ENCODE measurements around the gene PGP. TPM values are rescaled to one million over a fixed set of nuclear protein-coding genes. Genes with fewer than 3 reads are reported as not detected.

PGP gene
- total RNA-seq, 1 donor from 2014 or later, result 13.3 TPM

- Histone ChIP-seq H3K27ac (peak overlapping the region; percentile 67), H3K36me3 (peaks cover 37% of the 10 kb centered on the region), H3K9me3 (no peaks in the 10 kb centered on the region), H3K4me1 (peaks cover 28% of the 10 kb centered on the region), H3K27me3 (ENCODE audit: low read depth) (no peaks in the 10 kb centered on the region), H3K4me3 (no peak overlapping the region)
- intact Hi-C loops (cut with DNase I), result no loop called here
- TF ChIP-seq CTCF (IDR thresholded peaks at IDR 0.05), result no peak
- no peak for ATAC-seq
- DNase-seq, result peak; percentile 45
These were observed 2.7 kb downstream of the PGP start for GRCh38 chr16:2211923-2212347.

- peaks cover 40% of the 10 kb centered on the region for H3K4me1 ChIP-seq
- TF ChIP-seq CTCF (IDR thresholded peaks at IDR 0.05), result no peak
- intact Hi-C loops (cut with DNase I), result no loop called here
- peaks cover 40% of the 10 kb centered on the region for H3K36me3 ChIP-seq
- H3K27ac ChIP-seq, result no peak within 1 kb of the TSS
- H3K27me3 ChIP-seq (ENCODE audit: low read depth), result no peaks in the 10 kb centered on the region
- ATAC-seq, result no peak
- H3K4me3 ChIP-seq, result no peak within 1 kb of the TSS
- DNase-seq, result peak; percentile 43
- no peaks in the 10 kb centered on the region for H3K9me3 ChIP-seq
These were observed 4.0 kb downstream of the PGP start, which contains the start of gene BRICD5 for GRCh38 chr16:2210386-2211365. Gene BRICD5, minus strand, starts transcription at chr16:2210863. Its CDS starts 30 bp downstream, at chr16:2210833.

GRCh38 chr16:2210009-2210332 lies 4.7 kb downstream of the PGP start:
- Histone ChIP-seq H3K27me3 (ENCODE audit: low read depth) (no peaks in the 10 kb centered on the region), H3K9me3 (no peaks in the 10 kb centered on the region), H3K27ac (no peak overlapping the region), H3K4me3 (no peak overlapping the region), H3K4me1 (peaks cover 40% of the 10 kb centered on the region), H3K36me3 (peaks cover 40% of the 10 kb centered on the region)
- no peak for TF ChIP-seq CTCF (IDR thresholded peaks at IDR 0.05)
- intact Hi-C loops (cut with DNase I), result no loop called here
- DNase-seq (no peak), ATAC-seq (no peak)

DNA sequence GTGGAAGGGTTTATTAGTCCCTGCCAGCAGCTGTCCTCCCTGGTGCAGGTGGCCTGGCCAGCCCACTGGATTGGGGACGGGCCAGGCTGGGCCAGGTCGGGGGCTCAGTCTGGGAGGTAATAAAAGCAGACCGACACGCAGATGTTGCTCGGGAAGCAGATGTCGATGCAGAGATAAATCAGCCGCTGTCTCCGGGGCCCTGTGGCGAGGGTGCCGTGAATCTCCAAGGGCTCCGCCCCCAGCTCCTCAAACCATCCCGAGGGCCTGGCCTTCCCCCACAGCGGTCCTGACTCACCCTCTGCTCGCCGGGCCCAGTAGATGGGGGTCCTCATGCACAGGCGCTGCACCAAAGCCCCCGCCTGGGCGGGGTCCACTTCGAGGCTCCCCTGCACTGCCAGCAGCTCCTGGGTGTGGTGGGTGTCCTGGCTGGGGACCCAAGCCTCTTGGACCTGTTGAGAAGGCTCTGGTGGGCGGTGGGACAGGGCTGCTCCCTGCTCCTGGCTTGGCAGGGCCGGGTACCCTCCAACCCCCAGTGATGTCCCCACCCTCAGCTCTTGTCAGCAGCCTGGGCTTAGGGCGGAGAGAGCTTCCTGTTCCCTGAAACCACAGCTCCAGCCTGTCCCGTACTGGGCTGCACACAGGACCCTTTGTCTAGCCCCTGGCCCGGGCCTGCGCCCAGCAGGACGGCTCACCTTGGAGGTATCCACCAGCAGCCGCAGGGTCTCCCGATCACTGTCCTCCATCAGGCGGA lies 5.2 kb downstream of the PGP start:
- Histone ChIP-seq H3K4me3 (no peak overlapping the region), H3K4me1 (peaks cover 45% of the 10 kb centered on the region), H3K27me3 (ENCODE audit: low read depth) (no peaks in the 10 kb centered on the region), H3K9me3 (no peaks in the 10 kb centered on the region), H3K36me3 (peaks cover 40% of the 10 kb centered on the region), H3K27ac (no peak overlapping the region)
- no peak for TF ChIP-seq CTCF (IDR thresholded peaks at IDR 0.05)
- peak; percentile 45 for DNase-seq
- intact Hi-C loops (cut with DNase I), result no loop called here
- no peak for ATAC-seq

- no peak overlapping the region for H3K27ac ChIP-seq
- intact Hi-C loops (cut with DNase I), result no loop called here
- ATAC-seq (no peak), DNase-seq (no peak)
- no peak for TF ChIP-seq CTCF (IDR thresholded peaks at IDR 0.05)
- H3K4me1 ChIP-seq, result peaks cover 44% of the 10 kb centered on the region
- H3K36me3 ChIP-seq, result peaks cover 40% of the 10 kb centered on the region
- H3K4me3 ChIP-seq, result no peak overlapping the region
- no peaks in the 10 kb centered on the region for H3K9me3 ChIP-seq
- H3K27me3 ChIP-seq (ENCODE audit: low read depth), result no peaks in the 10 kb centered on the region
These were observed 5.9 kb downstream of the PGP start for GRCh38 chr16:2208772-2209171.
